GM19035 (cell line): ENCODE results near the gene PSMG1.
"Not testable (repeated sequence)": the region's sequence is repeated elsewhere in the genome, so short reads cannot be mapped to it uniquely, and the experiment has no call there.

Experiments
- ATAC-seq: cut with Tn5 transposase; IDR thresholded peaks from one replicate; pipeline ENCODE4 v1.9.1; 2021; ENCODE audit not compliant: unreplicated experiment

The PSMG1 gene

GRCh38 chr21:39159342-39160063 is 23.7 kb downstream of the PSMG1 start:
- ATAC-seq: no peak

- not testable (repeated sequence) for ATAC-seq
Observed at GRCh38 chr21:39157241-39157640, 26.0 kb downstream of the PSMG1 start.

DNA sequence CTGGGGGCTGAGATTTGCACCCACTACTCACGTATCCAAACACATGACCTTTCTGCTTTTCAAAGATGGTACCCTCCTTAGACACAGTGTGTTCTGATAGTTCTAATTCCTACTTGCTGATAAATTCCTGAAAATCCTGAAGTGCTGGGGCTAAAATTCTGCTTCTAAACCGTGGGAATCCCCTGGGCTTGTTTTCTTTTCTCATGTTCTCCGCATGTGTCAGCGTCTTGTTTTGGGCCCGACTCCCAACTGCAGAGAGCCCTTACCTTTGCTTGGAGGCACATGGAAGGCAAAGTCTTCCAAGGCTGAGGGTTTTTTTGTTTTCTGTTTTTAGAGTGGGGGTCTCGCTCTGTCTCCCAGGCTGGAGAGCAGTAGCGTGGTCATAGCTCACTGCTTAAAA is 27.2 kb downstream of the PSMG1 start:
- no peak for ATAC-seq

- ATAC-seq: no peak
Observed at GRCh38 chr21:39155578-39155977, 27.7 kb downstream of the PSMG1 start.

GRCh38 chr21:39153842-39154241 is 29.4 kb downstream of the PSMG1 start:
- no peak for ATAC-seq

DNA sequence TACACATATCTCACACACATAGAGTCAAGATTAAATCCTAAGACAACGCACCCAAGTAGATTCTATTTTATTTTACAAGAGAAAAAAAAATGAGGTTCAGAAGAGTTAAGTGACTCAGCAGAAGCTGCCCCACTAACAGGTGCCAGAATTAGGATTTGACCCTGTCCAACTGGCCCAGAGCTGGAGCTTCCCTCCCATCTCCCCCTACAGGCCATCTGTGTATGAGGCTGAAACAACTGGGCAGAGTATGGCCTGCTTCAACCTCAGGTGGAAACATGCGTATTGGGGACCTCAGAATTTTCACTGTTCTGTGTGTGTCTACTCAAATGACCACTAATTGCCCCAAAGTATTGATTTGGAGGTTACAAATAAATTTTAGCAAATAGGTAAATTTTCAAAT is 29.9 kb downstream of the PSMG1 start:
- ATAC-seq: no peak

GRCh38 chr21:39152271-39152670 is 31.0 kb downstream of the PSMG1 start:
- ATAC-seq: no peak

DNA sequence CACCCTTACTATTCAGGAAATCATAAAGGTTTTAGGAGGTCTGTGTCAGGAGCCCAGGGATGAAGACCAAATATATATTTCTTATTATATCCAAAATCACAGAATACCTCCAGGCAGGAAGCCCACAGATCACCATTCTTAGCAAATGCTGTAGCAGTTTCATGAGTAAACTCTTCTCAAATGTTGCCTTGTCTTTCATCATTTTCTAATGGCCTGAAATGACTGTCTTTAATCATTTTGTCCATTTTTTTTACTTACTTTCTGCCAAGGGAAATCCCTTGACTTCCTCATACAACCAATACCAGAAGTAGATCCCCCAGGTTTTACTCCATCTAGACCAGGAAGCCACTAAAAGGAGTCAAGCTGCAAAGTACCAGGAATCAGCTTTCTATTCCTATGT is 32.4 kb downstream of the PSMG1 start:
- no peak for ATAC-seq

DNA sequence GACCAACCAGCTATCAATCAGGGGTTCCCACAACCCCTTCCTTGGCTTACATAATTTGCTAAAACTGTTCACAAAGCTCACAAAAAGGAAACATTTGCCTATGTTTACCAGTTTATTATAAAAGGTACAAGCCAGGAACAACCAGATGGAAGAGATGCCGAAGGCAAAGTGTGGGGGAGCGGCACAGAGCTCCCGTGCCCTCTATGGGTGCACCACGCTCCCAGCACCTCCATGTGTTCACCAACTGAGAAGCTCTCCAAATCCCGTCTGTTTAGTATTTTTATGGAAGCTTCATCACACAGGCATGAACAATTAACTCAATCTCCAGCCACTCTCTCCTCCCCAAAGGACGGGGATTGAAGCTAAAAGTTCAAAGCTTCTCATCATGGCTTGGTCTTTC is 32.9 kb downstream of the PSMG1 start:
- no peak for ATAC-seq

DNA sequence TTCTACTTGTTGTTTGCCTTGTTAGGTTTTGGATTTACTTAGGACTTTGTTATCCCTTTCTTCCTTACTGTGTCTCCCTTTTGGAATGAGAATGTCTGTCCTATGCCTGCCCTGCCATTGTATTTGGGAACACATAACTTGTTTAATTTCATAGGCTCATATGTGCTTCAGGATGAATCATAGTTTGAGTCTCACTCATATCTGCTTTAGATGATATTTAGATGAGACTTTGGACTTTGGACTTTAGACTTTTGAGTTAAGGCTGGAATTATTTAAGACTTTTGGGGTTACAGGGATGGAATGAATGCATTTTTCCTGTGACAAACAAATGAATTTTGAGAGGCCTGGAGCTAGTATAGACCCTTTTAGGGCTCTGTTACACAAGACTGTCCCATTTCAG is 33.4 kb downstream of the PSMG1 start:
- ATAC-seq: no peak

GRCh38 chr21:39148975-39149374 is 34.3 kb downstream of the PSMG1 start:
- ATAC-seq: no peak

DNA sequence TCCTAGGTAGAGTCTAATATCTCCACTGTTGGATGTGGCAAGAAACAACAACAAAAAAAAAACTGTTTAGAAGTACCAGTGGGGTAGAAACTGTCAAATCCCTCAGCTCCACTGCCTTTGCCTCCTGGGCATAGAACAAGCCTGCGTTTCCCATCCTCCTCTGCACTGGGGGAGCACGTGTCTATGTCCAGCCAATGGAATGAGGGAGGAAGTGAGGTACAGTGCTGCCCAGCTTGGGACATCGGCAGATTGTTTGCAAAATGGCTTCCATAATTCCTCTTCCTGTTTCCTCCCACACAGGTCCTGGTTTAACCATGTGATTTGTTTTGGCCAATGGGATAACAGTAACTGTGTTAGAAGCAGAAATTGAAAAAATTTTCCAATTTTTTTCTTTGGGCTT is 39.1 kb downstream of the PSMG1 start:
- no peak for ATAC-seq

DNA sequence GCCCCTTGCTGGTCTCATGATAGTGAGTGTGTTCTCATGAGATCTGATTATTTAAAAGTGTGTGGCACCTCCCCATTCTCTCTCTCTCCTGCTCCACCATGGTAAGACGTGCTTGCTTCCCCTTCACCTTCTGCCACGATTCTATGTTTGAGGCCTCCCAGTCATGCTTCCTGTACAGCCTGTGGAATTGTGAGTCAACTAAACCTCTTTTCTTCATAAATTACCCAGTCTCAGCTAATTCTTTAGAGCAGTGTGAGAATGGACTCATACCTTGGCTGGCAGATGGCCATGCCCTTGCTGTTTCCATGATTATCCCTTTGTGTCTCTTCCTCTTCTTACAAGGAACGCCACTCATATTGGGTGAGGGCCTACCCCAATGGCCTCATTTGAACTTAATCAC is 40.3 kb downstream of the PSMG1 start:
- ATAC-seq: no peak

GRCh38 chr21:39141502-39141901 is 41.7 kb downstream of the PSMG1 start:
- ATAC-seq: no peak

- ATAC-seq: no peak
Observed at GRCh38 chr21:39137248-39138178, 45.7 kb downstream of the PSMG1 start.

- ATAC-seq: no peak
Observed at GRCh38 chr21:39136711-39137110, 46.5 kb downstream of the PSMG1 start.

DNA sequence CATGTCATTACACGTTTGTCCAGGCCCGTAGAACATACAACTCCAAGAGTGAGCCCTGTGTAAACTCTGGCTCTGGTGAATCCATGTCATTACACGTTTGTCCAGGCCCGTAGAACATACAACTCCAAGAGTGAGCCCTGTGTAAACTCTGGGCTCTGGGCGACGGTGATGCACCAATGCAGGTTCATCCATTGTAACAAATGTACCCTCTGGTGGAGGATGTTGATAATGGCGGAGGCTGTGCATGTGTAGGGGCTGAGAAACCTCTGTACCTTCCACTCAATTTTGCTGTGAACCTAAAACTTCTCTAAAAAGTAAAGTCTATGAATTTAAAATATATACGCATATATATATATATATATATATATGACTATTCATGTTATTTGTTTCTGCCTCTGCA is 47.1 kb downstream of the PSMG1 start:
- not testable (repeated sequence) for ATAC-seq

DNA sequence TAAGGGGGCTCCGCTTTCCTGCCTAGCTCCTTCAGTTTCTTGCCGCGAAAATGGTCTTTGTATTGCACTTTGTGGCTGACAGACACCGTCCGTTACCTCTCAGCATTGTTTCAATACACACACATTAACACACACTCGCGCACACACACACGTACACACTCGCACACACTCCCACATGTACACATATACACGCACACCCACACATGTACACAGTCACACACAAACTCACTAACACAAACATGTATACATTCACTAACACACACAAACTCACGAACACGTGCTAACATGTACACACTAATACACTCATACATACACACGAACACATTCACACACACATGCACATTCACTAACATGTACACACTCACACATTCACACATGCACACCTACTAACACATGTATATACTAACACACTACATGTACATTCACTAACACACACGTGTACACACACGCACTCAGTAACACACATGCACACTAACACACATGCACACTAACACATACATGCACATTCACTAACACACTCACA is 48.9 kb downstream of the PSMG1 start:
- ATAC-seq: no peak

DNA sequence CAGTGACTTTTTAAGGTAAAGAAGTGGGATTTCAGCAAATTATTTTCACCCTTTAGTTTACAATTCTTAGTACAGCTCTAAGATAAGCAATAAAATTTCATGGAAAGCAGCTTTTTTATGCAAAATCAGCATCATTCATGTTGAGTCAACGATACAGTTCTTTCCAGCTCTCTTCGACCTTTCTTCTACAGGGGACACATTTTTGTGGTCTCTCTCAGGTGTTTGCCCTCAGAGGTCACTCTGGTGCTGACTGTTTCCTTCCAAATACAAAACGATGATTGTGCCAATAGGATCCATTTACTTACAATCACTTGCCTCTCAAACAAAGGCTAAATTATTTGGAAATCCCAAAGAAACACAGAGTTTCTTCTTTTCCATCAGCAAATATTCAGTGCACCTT is 51.0 kb downstream of the PSMG1 start:
- no peak for ATAC-seq

- no peak for ATAC-seq
Observed at GRCh38 chr21:39131791-39132190, 51.5 kb downstream of the PSMG1 start.

GRCh38 chr21:39127506-39127905 is 55.7 kb downstream of the PSMG1 start:
- no peak for ATAC-seq

DNA sequence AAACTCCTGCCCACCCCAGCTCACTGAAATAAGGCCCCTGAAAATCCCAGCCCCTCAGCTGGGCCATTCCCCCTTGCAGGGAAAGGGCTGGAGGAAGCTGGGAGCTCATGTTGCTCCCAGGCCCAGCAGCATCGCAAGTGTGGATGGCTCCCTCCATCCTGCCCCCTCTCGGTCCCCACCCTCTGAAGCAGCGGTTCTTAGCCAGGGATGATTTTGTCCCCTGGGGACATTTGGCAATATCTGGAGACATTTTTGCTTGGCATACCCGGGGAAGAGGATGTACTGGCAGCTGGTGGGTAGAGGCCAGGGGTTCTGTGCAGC is 56.8 kb downstream of the PSMG1 start:
- no peak for ATAC-seq
